ENCODE data around the gene CHCHD5. TPM values are rescaled to one million over a fixed set of nuclear protein-coding genes. Genes with fewer than 3 reads are reported as not detected.

Gene CHCHD5
- total RNA-seq, 1 experiment from 2014 or later: 33.2 TPM

- H3K27me3 Mint-ChIP-seq (ENCODE audit: low read depth): peaks cover 17% of the 10 kb centered on the region
- CTCF ChIA-PET: interaction anchor here (0.7 to 2.9 kb wide), 5 partner anchors 9 to 119 kb away, joined by 3 to 12 read pairs (median 6); partner anchors contain the start of gene SLC20A1
- ATAC-seq: no peak
These were observed 23.4 kb downstream of the CHCHD5 start for GRCh38 chr2:112607680-112608438.

More at GRCh38 chr2:112607680-112608438, 23.4 kb downstream of the CHCHD5 start:
- H3K9me3 Mint-ChIP-seq: peaks cover 11% of the 10 kb centered on the region
- H3K4me1 Mint-ChIP-seq: no peaks in the 10 kb centered on the region
- no peak overlapping the region for H3K4me3 Mint-ChIP-seq
- POLR2A ChIA-PET: no interaction called here
- no peak overlapping the region for H3K27ac Mint-ChIP-seq
- DNase-seq (ENCODE audit: low spot score): no peak
- H3K36me3 Mint-ChIP-seq: no peaks in the 10 kb centered on the region
- no peak for TF ChIP-seq IRF2 (CRISPR knock-in tag; IDR thresholded peaks at IDR 0.05; ENCODE audit: borderline replicate concordance, low read depth)
- no peak for TF ChIP-seq FOXP1 (CRISPR knock-in tag; IDR thresholded peaks at IDR 0.05; ENCODE audit: borderline replicate concordance)
- no peak for TF ChIP-seq ZNF423 (CRISPR knock-in tag; IDR thresholded peaks at IDR 0.05)
- TF ChIP-seq GABPB1 (CRISPR knock-in tag; IDR thresholded peaks at IDR 0.05): no peak
- no peak for TF ChIP-seq ZNF232 (CRISPR knock-in tag; IDR thresholded peaks at IDR 0.05)
- TF ChIP-seq SP1 (CRISPR knock-in tag; conservative IDR thresholded peaks at IDR 0.05): no peak
- TF ChIP-seq E2F5 (CRISPR knock-in tag; IDR thresholded peaks at IDR 0.05): no peak
- no peak for TF ChIP-seq ZNF263 (CRISPR knock-in tag; IDR thresholded peaks at IDR 0.05; ENCODE audit: low read depth)
- no peak for TF ChIP-seq ZNF512 (CRISPR knock-in tag; IDR thresholded peaks at IDR 0.05; ENCODE audit: borderline replicate concordance)
- TF ChIP-seq MXD4 (CRISPR knock-in tag; IDR thresholded peaks at IDR 0.05; ENCODE audit: borderline replicate concordance): no peak
- TF ChIP-seq ZBTB21 (CRISPR knock-in tag; IDR thresholded peaks at IDR 0.05; ENCODE audit: borderline replicate concordance): no peak
- no peak for TF ChIP-seq AFF4 (CRISPR knock-in tag; IDR thresholded peaks at IDR 0.05; ENCODE audit: borderline replicate concordance)
- TF ChIP-seq USF1 (CRISPR knock-in tag; IDR thresholded peaks at IDR 0.05): no peak
- no peak for TF ChIP-seq KAT7 (CRISPR knock-in tag; IDR thresholded peaks at IDR 0.05; ENCODE audit: borderline replicate concordance)
- no peak for TF ChIP-seq ERG (CRISPR knock-in tag; IDR thresholded peaks at IDR 0.05)
- no peak for TF ChIP-seq FOXK1 (CRISPR knock-in tag; IDR thresholded peaks at IDR 0.05)
- TF ChIP-seq USF2 (CRISPR knock-in tag; IDR thresholded peaks at IDR 0.05): no peak
- no peak for TF ChIP-seq ESRRA (CRISPR knock-in tag; IDR thresholded peaks at IDR 0.05; ENCODE audit: borderline replicate concordance)
- no peak for TF ChIP-seq ATF2 (CRISPR knock-in tag; IDR thresholded peaks at IDR 0.05; ENCODE audit: borderline replicate concordance, low read depth)
- no peak for TF ChIP-seq ZNF317 (CRISPR knock-in tag; IDR thresholded peaks at IDR 0.05; ENCODE audit: borderline replicate concordance, low read depth)

Data from WTC11 (cell line).